Measurements from ENCODE around the gene NFIB. TPM values are rescaled to one million over a fixed set of nuclear protein-coding genes. Genes with fewer than 3 reads are reported as not detected.

Gene NFIB
- total and polyA plus RNA-seq, 2 donors (not counting 3 experiments of a cell fraction or from before 2014, with no cell fraction given): 26.4 to 174 TPM

DNA sequence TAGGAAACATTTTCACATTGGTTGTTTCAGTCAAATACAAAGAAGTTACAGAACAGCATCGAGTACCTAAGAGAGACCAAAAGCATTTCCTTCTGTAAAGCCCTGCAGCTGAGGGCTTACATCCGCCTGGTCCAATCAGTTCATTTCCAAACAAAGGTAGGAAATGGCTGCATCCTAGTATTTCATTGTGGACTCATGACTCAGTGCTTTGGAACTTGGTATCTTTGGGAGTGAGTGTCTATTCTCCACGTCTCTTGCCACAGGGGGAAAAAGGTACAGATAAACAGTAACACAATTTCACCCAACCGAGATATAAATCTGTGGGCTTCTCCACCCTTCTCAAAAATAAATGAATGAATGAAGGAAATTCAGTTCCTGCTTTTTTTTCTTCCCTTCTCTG, 75.4 kb downstream of the NFIB start:
- Histone ChIP-seq H3K9me3 (replicated peaks; ENCODE audit: control insufficient read depth, insufficient read depth, low read length) (no peaks in the 10 kb centered on the region), H3K36me3 (ENCODE audit: control insufficient read depth in 2 of 2, extremely low read depth in 1 of 2, insufficient read depth in 2 of 2, low read length in 2 of 2) (peaks cover 0 to 2% of the 10 kb centered on the region in 2 experiments), H3K9ac (replicated peaks; ENCODE audit: extremely low read depth, insufficient read depth, low read length) (peak overlapping the region; percentile 83), H2AFZ (ENCODE audit: low read depth, low read length) (no peak overlapping the region), H3K79me2 (ENCODE audit: control insufficient read depth, insufficient read depth, low read length) (peaks cover 68% of the 10 kb centered on the region), H3K4me1 (ENCODE audit: control insufficient read depth, extremely low read depth, insufficient read depth, low read length) (peaks cover 71% of the 10 kb centered on the region), H3K4me2 (ENCODE audit: insufficient read depth, low read length) (peak overlapping the region; percentile 88), H4K20me1 (replicated peaks; ENCODE audit: control insufficient read depth, extremely low read depth, insufficient read depth, low read length) (no peaks in the 10 kb centered on the region), H3K9me1 (replicated peaks; ENCODE audit: control insufficient read depth, extremely low read depth, insufficient read depth, low read length) (no peaks in the 10 kb centered on the region), H3K27me3 (ENCODE audit: control insufficient read depth in 2 of 2, insufficient read depth in 2 of 2, low read length in 2 of 2) (no peaks in the 10 kb centered on the region), H3K27ac (ENCODE audit: insufficient read depth, low read depth, low read length) (peak overlapping the region; percentile 97), H3K4me3 (replicated peaks in 1 of 3; ENCODE audit: insufficient read depth in 1 of 3, low read depth in 1 of 3, low read length in 3 of 3) (peak overlapping the region in 1 of 3 experiments; percentile 44)
- ChIA-PET CTCF (interaction anchor here (0.6 to 2.5 kb wide), 8 partner anchors 17 to 1204 kb away, joined by 3 to 9 read pairs (median 4); no protein-coding TSS in a partner anchor), POLR2A (interaction anchor here (0.6 to 0.8 kb wide), 4 partner anchors 33 to 80 kb away, joined by 3 to 7 read pairs (median 6); partner anchors contain the start of gene NFIB)
- TF ChIP-seq EZH2 (IDR thresholded peaks at IDR 0.05; ENCODE audit: borderline replicate concordance, low read depth, low read length, severe bottlenecking): no peak
- TF ChIP-seq POLR2A (IDR thresholded peaks at IDR 0.05; ENCODE audit: low read depth, low read length): peak; percentile 85
- TF ChIP-seq MYC (IDR thresholded peaks at IDR 0.05; ENCODE audit: low read depth, low read length): no peak
- peak; percentile 97 for TF ChIP-seq JUN (IDR thresholded peaks at IDR 0.05; ENCODE audit: borderline replicate concordance, insufficient read depth, insufficient read length, low read depth)
- TF ChIP-seq CTCF (IDR thresholded peaks at IDR 0.05; ENCODE audit: extremely low read depth in 1 of 2, insufficient read depth in 1 of 2, low read depth in 1 of 2, low read length in 2 of 2): no peak
- TF ChIP-seq POLR2AphosphoS5 (IDR thresholded peaks at IDR 0.05; ENCODE audit: insufficient read depth, low read depth, low read length): peak; percentile 98
- peak; percentile 91 for TF ChIP-seq FOS (IDR thresholded peaks at IDR 0.05; ENCODE audit: borderline replicate concordance, insufficient read depth, low read length)
- peak; percentile 99 for TF ChIP-seq GATA2 (IDR thresholded peaks at IDR 0.05; ENCODE audit: insufficient read depth, insufficient read length, low read depth, low read length)
- TF ChIP-seq, protein P1, sequence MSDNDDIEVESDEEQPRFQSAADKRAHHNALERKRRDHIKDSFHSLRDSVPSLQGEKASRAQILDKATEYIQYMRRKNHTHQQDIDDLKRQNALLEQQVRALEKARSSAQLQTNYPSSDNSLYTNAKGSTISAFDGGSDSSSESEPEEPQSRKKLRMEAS (IDR thresholded peaks at IDR 0.05; ENCODE audit: insufficient read depth, insufficient read length): no peak
- FAIRE-seq (peak; percentile 77), DNase-seq (ENCODE audit: low read depth, low spot score) (peak; percentile 98)
- intact Hi-C loops (cut with micrococcal nuclease): loop anchor here (1.0 to 10.0 kb wide), 6 partner anchors 45 to 884 kb away; partner anchors contain the start of gene NFIB
- dilution Hi-C loops (cut with MboI; ENCODE audit: extremely low pct_ligation_motif_present, low sequenced_read_pairs): no loop called here
- BruUV-seq (replicated peaks): no TSS peak

Data from endothelial cell of umbilical vein (primary cell).